B cell (primary cell): ENCODE data around the gene AHNAK. TPM values are rescaled to one million over a fixed set of nuclear protein-coding genes. Genes with fewer than 3 reads are reported as not detected.

Experiments used
- ATAC-seq: fragments of 200-7000 bp; cut with Tn5 transposase; one replicate; pipeline ENCODE4 v1.10.0; 2021; ENCODE audit warnings: low read depth, mild to moderate bottlenecking, moderate number of reproducible peaks, moderate library complexity
- CTCF ChIA-PET: fragments of 350-600 bp; sonication (Branson Sonifier 250); formaldehyde crosslinking; loops from one replicate; lab custom pipeline; 2021; ENCODE audit warnings: antibody characterized with exemption, inconsistent platforms; lab: Charles Lee
- POLR2A ChIA-PET: fragments of 350-600 bp; sonication (Branson Sonifier 250); formaldehyde crosslinking; loops from one replicate; lab custom pipeline; 2021; ENCODE audit warnings: antibody characterized with exemption; lab: Charles Lee
- DNase-seq: peaks from one replicate; pipeline ENCODE4 v3.0.0; 2013
- H2AFZ ChIP-seq: 2 replicates; pipeline ENCODE4 v1.6.1; 2012; ENCODE audit warnings: mild to moderate bottlenecking, low read depth, low read length; ENCODE audit not compliant: insufficient read depth, poor library complexity, severe bottlenecking
- H3K27ac ChIP-seq, 2 donors: 1 replicate in 1 of 2; 2 replicates in 1 of 2; pipeline ENCODE4 v1.5.1; 2012 to 2013; ENCODE audit warnings: low read length in 2 of 2, mild to moderate bottlenecking in 2 of 2, moderate library complexity in 1 of 2
- H3K27me3 ChIP-seq, 4 experiments: fragments of 200-600 bp in 1 of 4; sonication (generic) in 1 of 4; replicated peaks in 1 of 4; 1 replicate in 2 of 4; 2 replicates in 2 of 4; pipeline versions ENCODE4 v1.6.1 to v1.7.0; 2013 to 2016; ENCODE audit warnings: low read length in 3 of 4, mild to moderate bottlenecking in 2 of 4, mixed read lengths in 1 of 4, moderate library complexity in 1 of 4; ENCODE audit not compliant: insufficient read depth in 4 of 4, control insufficient read depth in 3 of 4; ENCODE audit errors: control extremely low read depth in 1 of 4
- H3K36me3 ChIP-seq, 2 experiments: replicated peaks in 1 of 2; 1 replicate in 1 of 2; 2 replicates in 1 of 2; pipeline versions ENCODE4 v1.6.1 to v1.7.1; 2013; ENCODE audit warnings: low read length in 1 of 2; ENCODE audit not compliant: insufficient read depth in 2 of 2, control insufficient read depth in 1 of 2; ENCODE audit errors: control extremely low read depth in 1 of 2, extremely low read depth in 1 of 2
- H3K4me1 ChIP-seq, 2 donors: fragments of 200-600 bp in 1 of 2; sonication (generic) in 1 of 2; 1 replicate in 1 of 2; 2 replicates in 1 of 2; pipeline versions ENCODE4 v1.5.1 to v1.6.1; 2013 to 2017; ENCODE audit warnings: low read length in 2 of 2; ENCODE audit not compliant: control insufficient read depth in 2 of 2, insufficient read depth in 2 of 2
- H3K4me2 ChIP-seq: replicated peaks from 2 replicates; pipeline ENCODE3; 2012; ENCODE audit warnings: mild to moderate bottlenecking, low read depth, low read length; ENCODE audit not compliant: poor library complexity, severe bottlenecking
- H3K4me3 ChIP-seq, 5 experiments: fragments of 200-600 bp in 1 of 5; sonication (generic) in 1 of 5; 1 replicate in 3 of 5; 2 replicates in 2 of 5; pipeline versions ENCODE4 v1.5.1 to v1.7.0; 2011 to 2016; ENCODE audit warnings: low read length in 4 of 5, mild to moderate bottlenecking in 4 of 5, low read depth in 2 of 5, control low read depth in 1 of 5, moderate library complexity in 1 of 5; ENCODE audit not compliant: insufficient read depth in 1 of 5; ENCODE audit errors: control extremely low read depth in 1 of 5, extremely low read depth in 1 of 5
- H3K79me2 ChIP-seq: fragments of 200-600 bp; sonication (generic); one replicate; pipeline ENCODE4 v1.6.0; 2016; ENCODE audit warnings: low read length; ENCODE audit not compliant: control insufficient read depth, insufficient read depth
- H3K9ac ChIP-seq: fragments of 200-600 bp; sonication (generic); 2 replicates; pipeline ENCODE4 v1.6.1; 2017; ENCODE audit warnings: mild to moderate bottlenecking, low read length, moderate library complexity
- H3K9me3 ChIP-seq, 3 donors: one replicate each; pipeline versions ENCODE4 v1.6.1 to v1.7.1; 2013; ENCODE audit warnings: low read length in 2 of 3; ENCODE audit not compliant: control insufficient read depth in 2 of 3, insufficient read depth in 1 of 3; ENCODE audit errors: control extremely low read depth in 1 of 3
- H4K20me1 ChIP-seq: 2 replicates; pipeline ENCODE4 v1.6.0; 2012; ENCODE audit warnings: mild to moderate bottlenecking, low read length; ENCODE audit not compliant: insufficient read depth, control insufficient read depth, poor library complexity, severe bottlenecking
- H3K27ac Mint-ChIP-seq: one replicate; pipeline ENCODE4 v1.8.0; 2021; ENCODE audit warnings: mixed read lengths
- H3K27me3 Mint-ChIP-seq: one replicate; pipeline ENCODE4 v1.8.0; 2021; ENCODE audit warnings: mixed read lengths
- H3K4me1 Mint-ChIP-seq: one replicate; pipeline ENCODE4 v1.8.0; 2021; ENCODE audit warnings: mixed read lengths
- H3K4me3 Mint-ChIP-seq: one replicate; pipeline ENCODE4 v1.8.0; 2021; ENCODE audit warnings: mixed read lengths
- H3K9me3 Mint-ChIP-seq: one replicate; pipeline ENCODE4 v1.8.0; 2022; ENCODE audit warnings: mixed read lengths; ENCODE audit not compliant: insufficient read depth
- CTCF ChIP-seq: fragments of 200-600 bp; IDR thresholded peaks from one replicate; pipeline ENCODE4 v1.8.0; 2022; ENCODE audit warnings: antibody characterized with exemption, mild to moderate bottlenecking
- EZH2 ChIP-seq: IDR thresholded peaks from 2 replicates; pipeline ENCODE4 v1.6.1; 2012; ENCODE audit warnings: borderline replicate concordance, low read depth, mild to moderate bottlenecking, moderate library complexity, low read length; ENCODE audit not compliant: insufficient read depth, poor library complexity, severe bottlenecking
- WGBS: methylation state at CpG from one replicate; pipeline ENCODE4 v1.1.5; 2013; ENCODE audit warnings: missing lambda C conversion rate; ENCODE audit not compliant: insufficient coverage; 5-methylcytosine and 5-hydroxymethylcytosine counted together
- intact Hi-C: fragments of 100-400 bp; cut with micrococcal nuclease; formaldehyde crosslinking; loops from one replicate; pipeline ENCODE4 v1.10.0; 2022
- polyA plus RNA-seq: library from polyadenylated mRNA; depleted of rRNA; stranded (reverse); fragments of >200 nt; gene quantifications from 2 replicates; pipeline ENCODE4 v1.2.3, GENCODE V29; 2012
- total RNA-seq, 2 donors: library from RNA; stranded (reverse); fragments of 120-200 nt in 1 of 2; gene quantifications; 1 replicate in 1 of 2; 2 replicates in 1 of 2; pipeline versions ENCODE4 v1.2.3 to v1.2.4, GENCODE V29; 2013 to 2022

AHNAK gene
- total and polyA plus RNA-seq, 2 donors (not counting 1 experiment from before 2014, with no cell fraction given) = 63.7 to 229 TPM

- Histone ChIP-seq H3K9ac (no peak overlapping the region), H3K27me3 (no peaks in the 10 kb centered on the region), H3K9me3 (no peaks in the 10 kb centered on the region), H3K36me3 (peaks cover 4 to 52% of the 10 kb centered on the region in 2 experiments), H4K20me1 (no peaks in the 10 kb centered on the region), H2AFZ (no peak overlapping the region), H3K27ac (no peak overlapping the region), H3K4me2 (no peak overlapping the region), H3K4me3 (no peak overlapping the region), H3K4me1 (peaks cover 27 to 39% of the 10 kb centered on the region in 2 donors), H3K79me2 (peaks cover 25% of the 10 kb centered on the region)
- Mint-ChIP-seq H3K4me1 (peaks cover 48% of the 10 kb centered on the region), H3K4me3 (peak overlapping the region; percentile 72), H3K27ac (peak overlapping the region; percentile 91), H3K9me3 (no peaks in the 10 kb centered on the region), H3K27me3 (no peaks in the 10 kb centered on the region)
- CTCF ChIA-PET = interaction anchor here (0.6 to 5.1 kb wide), 18 partner anchors 8 to 174 kb away, joined by 3 to 47 read pairs (median 6); partner anchors contain the start of genes B3GAT3, C11orf98, CSKMT and EEF1G
- WGBS = 59% methylated on average over 12 of the region's 13 CpGs
- POLR2A ChIA-PET = interaction anchor here (0.6 to 3.2 kb wide), 8 partner anchors 8 to 159 kb away, joined by 3 to 63 read pairs (median 13); partner anchors contain the start of genes C11orf98, CSKMT, EEF1G and MTA2
- DNase-seq (peak; percentile 77), ATAC-seq (no peak)
- intact Hi-C loops = loop anchor here (5.0 kb wide), 6 partner anchors 51 to 289 kb away; partner anchors contain the start of genes BSCL2, GNG3, SLC3A2 and TAF6L
- TF ChIP-seq CTCF = peak; percentile 52
- TF ChIP-seq EZH2 = no peak
These were observed 46.9 kb upstream of the AHNAK start for GRCh38 chr11:62593434-62594044.

GRCh38 chr11:62592989-62593421, 46.4 kb upstream of the AHNAK start:
- TF ChIP-seq CTCF (no peak), EZH2 (no peak)
- intact Hi-C loops = loop anchor here (1.0 to 5.0 kb wide), 7 partner anchors 51 to 289 kb away; partner anchors contain the start of genes BSCL2, GNG3, INTS5 and SLC3A2
- Histone ChIP-seq H3K27me3 (no peaks in the 10 kb centered on the region), H3K79me2 (peaks cover 29% of the 10 kb centered on the region), H3K9me3 (no peaks in the 10 kb centered on the region), H3K4me2 (peak overlapping the region; percentile 86), H3K36me3 (peaks cover 4 to 51% of the 10 kb centered on the region in 2 experiments), H3K27ac (peak overlapping the region in 1 of 2 donors; percentile 85), H3K9ac (no peak overlapping the region), H2AFZ (no peak overlapping the region), H3K4me1 (peaks cover 23 to 34% of the 10 kb centered on the region in 2 donors), H4K20me1 (no peaks in the 10 kb centered on the region), H3K4me3 (no peak overlapping the region)
- Mint-ChIP-seq H3K4me3 (peak overlapping the region; percentile 91), H3K9me3 (no peaks in the 10 kb centered on the region), H3K4me1 (peaks cover 42% of the 10 kb centered on the region), H3K27me3 (no peaks in the 10 kb centered on the region), H3K27ac (no peak overlapping the region)
- CTCF ChIA-PET = interaction anchor here (0.6 to 5.1 kb wide), 23 partner anchors 8 to 288 kb away, joined by 3 to 47 read pairs (median 5); partner anchors contain the start of genes B3GAT3, C11orf98, CSKMT and EEF1G
- POLR2A ChIA-PET = interaction anchor here (0.6 to 3.2 kb wide), 11 partner anchors 8 to 160 kb away, joined by 3 to 63 read pairs (median 14); partner anchors contain the start of genes B3GAT3, C11orf98, CSKMT and EEF1G
- 100% methylated on average over 4 of the region's 8 CpGs for WGBS
- ATAC-seq (no peak), DNase-seq (no peak)
